ENCODE measurements around the gene LCP1. TPM values are rescaled to one million over a fixed set of nuclear protein-coding genes. Genes with fewer than 3 reads are reported as not detected.

LCP1 gene
- total RNA-seq, 1 donor from 2014 or later: 1,100 TPM

GRCh38 chr13:46111151-46111550, 70.8 kb downstream of the LCP1 start:
- intact Hi-C loops (cut with micrococcal nuclease): no loop called here

GRCh38 chr13:46109451-46109850, 72.5 kb downstream of the LCP1 start:
- intact Hi-C loops (cut with micrococcal nuclease): no loop called here

GRCh38 chr13:46106839-46107371, 75.1 kb downstream of the LCP1 start:
- intact Hi-C loops (cut with micrococcal nuclease): no loop called here

GRCh38 chr13:46104868-46105267, 77.1 kb downstream of the LCP1 start, which contains the start of gene CPB2:
Gene CPB2 (minus strand): TSS chr13:46105033. CDS start chr13:46105009, 24 bp downstream.
- intact Hi-C loops (cut with micrococcal nuclease): no loop called here

DNA sequence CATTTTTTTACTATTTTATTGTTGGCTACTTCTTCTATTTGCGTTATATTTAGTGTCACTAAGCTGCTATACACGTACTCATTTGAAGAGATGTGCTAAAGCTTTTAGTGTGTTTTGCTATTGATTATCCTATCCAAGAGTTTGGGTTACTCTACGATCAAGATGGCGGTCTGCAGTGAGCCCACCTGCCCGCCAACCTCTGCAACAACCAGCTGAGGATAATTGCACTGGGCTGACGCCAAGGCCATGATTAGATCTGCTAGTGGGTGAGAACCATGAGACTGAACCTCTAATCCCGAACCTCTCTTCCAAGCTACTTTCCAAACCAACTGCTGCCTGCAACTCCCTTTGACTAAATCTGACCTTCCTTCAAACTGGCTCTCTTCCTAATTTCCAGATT, 78.9 kb downstream of the LCP1 start:
- intact Hi-C loops (cut with micrococcal nuclease): no loop called here

DNA sequence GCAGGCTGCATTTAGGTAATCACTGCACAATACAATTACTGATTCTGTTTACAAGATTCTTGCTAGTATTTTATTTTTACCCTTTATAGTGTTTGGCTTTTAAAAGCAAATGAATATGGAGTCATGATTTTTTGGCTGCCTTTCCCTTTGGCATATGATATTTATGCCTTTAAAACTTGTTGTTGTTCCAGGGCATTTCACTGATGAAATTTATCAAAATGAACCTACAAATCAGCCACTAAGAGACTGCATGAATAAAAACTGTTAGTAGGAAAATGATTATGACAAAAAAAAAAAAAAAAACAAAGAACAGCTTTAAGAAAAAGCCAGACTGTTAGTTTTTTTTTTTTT, 79.7 kb downstream of the LCP1 start:
- intact Hi-C loops (cut with micrococcal nuclease): no loop called here

- intact Hi-C loops (cut with micrococcal nuclease): no loop called here
These were observed 80.3 kb downstream of the LCP1 start for GRCh38 chr13:46101484-46102254.

GRCh38 chr13:46101002-46101401, 81.0 kb downstream of the LCP1 start:
- intact Hi-C loops (cut with micrococcal nuclease): no loop called here

DNA sequence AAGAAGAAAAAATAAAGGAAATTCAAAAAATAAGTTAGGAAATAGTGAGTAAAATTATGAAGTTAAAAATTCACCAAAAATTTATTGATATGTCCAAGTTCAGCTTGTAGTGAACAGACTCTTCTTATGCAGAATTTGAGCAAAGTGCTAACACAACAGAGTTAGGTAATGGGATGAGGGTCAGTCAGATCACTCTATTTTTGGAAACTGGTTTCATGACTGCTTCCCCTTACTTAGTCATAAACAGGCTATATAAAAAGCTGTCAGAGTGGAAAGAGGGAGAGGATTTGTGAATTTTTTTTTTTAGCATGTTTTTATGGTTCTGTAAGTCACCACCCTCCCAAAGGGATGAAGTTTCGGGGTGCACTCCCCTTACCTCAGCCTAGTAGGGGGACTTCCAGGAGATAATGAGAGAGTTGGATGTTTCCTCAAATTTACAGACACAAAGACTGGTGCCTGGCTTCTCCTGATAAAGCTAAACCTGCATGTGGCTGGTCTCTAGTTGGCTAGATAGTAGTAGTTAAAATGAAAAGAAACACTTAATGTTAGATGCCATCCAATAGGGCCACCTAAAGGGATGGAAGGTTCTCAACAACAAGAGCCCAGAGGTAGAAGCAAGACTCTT, 81.7 kb downstream of the LCP1 start:
- intact Hi-C loops (cut with micrococcal nuclease): no loop called here

GRCh38 chr13:46097663-46098062, 84.3 kb downstream of the LCP1 start:
- intact Hi-C loops (cut with micrococcal nuclease): no loop called here

GRCh38 chr13:46097015-46097414, 85.0 kb downstream of the LCP1 start:
- intact Hi-C loops (cut with micrococcal nuclease): no loop called here

DNA sequence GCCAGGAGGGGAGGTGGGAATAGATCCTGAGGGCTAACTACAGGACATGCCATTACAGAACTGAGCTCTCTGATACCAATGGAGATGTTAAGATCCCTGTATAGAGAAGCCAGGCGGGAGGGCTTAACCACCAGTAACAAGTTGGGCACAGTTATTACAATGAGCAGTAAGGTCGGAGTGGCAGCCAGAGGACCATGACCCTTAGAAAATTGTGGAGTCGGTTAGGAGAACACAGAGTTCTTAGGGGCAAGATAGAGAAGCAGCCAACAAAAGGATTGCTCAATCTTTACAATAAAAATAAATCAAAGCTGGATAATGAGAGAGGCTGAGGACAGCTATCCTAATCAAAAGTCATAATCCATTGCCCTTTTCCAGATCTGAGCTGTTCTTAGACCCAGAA, 87.5 kb downstream of the LCP1 start:
- intact Hi-C loops (cut with micrococcal nuclease): no loop called here

DNA sequence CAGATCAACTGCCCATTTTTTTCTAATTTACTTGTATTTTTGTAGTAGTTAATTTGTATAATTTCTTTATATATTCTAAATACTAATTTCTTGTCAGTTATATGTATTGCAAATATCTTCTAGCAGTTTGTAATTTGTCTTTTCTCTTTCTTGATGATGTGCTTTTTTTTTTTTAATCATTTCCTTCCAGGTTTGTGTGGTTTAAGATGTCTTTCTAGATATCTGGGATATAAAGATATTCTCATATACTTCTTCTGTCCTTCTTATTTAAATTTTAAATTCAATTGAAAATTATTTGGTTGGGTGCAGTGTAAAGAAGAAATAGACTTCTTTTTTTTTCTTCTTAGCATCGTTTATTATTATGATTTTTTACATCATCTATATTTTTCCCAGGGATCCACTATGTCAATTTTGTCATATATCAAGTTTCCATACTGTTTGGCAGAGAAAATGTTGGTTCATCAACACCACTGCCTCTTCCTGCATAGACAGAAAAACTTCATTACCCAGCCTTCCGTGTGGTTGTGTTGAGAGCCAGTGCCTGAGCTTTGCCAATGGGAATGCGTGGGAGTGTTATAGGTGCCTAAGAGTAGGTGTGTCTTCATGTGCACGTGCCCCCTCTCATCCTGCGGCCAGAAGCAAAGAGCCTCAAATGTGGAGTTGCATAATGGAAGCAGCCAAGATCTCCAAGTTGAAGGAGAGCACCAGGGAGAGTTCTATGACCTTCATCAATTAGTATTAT, 93.0 kb downstream of the LCP1 start:
- intact Hi-C loops (cut with micrococcal nuclease): no loop called here

DNA sequence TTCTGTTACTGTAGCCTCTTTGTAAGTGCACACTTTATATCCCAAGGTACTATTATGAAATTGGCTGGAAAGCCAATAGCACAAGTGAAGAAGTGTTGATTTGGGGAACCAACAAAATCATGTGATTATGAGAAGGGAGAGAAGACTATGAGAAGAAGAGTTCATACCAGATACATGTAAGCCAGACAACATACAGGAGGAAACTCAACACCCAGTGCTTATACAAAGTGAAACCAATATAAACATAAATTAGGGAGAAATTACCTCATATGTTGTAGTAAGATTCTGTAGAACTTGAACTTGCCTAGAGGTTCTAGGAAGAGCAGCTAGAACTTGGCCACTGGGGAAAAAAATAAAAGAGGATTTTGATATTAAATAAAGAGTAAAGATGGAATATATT, 94.5 kb downstream of the LCP1 start:
- intact Hi-C loops (cut with micrococcal nuclease): no loop called here

DNA sequence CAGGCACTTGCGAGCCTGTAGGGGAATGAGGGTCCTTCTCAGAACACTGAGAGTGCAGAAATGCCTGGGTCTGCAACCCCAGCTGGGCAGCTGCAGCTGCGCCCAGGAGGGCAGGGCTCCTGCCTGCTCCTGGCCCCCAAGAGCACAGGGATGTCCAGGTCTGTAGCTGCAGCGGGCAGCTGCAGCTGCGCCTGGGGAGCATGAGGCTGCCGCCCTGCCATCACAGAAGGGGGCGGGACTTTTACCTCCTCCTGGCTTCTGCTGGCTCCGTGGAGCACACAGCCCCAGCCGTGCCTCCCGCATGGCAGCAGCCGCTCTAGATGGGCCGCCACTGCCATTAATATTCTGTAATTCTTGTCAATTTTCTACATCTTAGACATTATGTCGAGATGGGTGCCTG, 95.0 kb downstream of the LCP1 start:
- intact Hi-C loops (cut with micrococcal nuclease): no loop called here

DNA sequence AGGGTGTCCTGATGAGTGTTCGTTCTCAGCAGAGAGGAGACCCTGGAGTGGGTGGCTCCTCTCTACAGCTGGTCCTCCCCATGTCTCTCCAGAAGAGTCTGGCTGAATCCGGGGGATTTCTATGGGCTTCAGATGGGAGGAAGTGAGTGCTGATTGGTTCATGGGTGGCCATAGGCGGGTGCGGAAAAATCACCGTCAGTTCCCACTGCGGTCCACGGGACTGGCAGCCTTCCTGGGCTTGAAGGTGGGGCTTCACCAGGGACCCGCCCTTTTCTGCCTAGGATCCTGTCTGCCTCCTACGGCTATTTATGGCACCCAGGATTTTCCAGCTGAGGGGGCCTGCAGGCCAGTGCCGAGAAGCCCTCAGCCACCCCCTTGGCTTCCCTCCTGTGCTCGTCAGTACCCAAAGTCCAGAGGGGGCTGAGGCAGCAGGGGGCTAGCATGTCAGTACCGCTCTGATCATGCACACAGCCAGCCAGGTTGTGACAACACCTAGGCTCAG, 95.5 kb downstream of the LCP1 start:
- intact Hi-C loops (cut with micrococcal nuclease): no loop called here

GRCh38 chr13:46085737-46086136, 96.2 kb downstream of the LCP1 start:
- intact Hi-C loops (cut with micrococcal nuclease): no loop called here

- intact Hi-C loops (cut with micrococcal nuclease): no loop called here
These were observed 99.7 kb downstream of the LCP1 start for GRCh38 chr13:46082324-46082723.

- intact Hi-C loops (cut with micrococcal nuclease): no loop called here
These were observed 102.2 kb downstream of the LCP1 start for GRCh38 chr13:46079770-46080169.

GRCh38 chr13:46077265-46077664, 104.7 kb downstream of the LCP1 start:
- intact Hi-C loops (cut with micrococcal nuclease): no loop called here

GRCh38 chr13:46076827-46077226, 105.2 kb downstream of the LCP1 start:
- intact Hi-C loops (cut with micrococcal nuclease): no loop called here

Data from T-helper 1 cell treated with Interleukin-12 subunit alpha and Interleukin-12 subunit beta and Interleukin-4 antibody, amounts not matched to agents 30 ng/mL and 1 ng/mL, for 36 hours (primary cell).